HepG2 (cell line): ENCODE results near the gene ATOH8. TPM values are rescaled to one million over a fixed set of nuclear protein-coding genes. Genes with fewer than 3 reads are reported as not detected.

Source experiments
- ARID4A ChIP-seq: sonication (generic); formaldehyde crosslinking; IDR thresholded peaks from 2 replicates; pipeline ENCODE4 v1.5.0; 2020; ENCODE audit warnings: mild to moderate bottlenecking, missing genetic modification reagents, borderline replicate concordance
- ETV5 ChIP-seq: IDR thresholded peaks from 2 replicates; pipeline ENCODE4 v1.6.1; 2018; ENCODE audit warnings: missing biosample characterization, missing genetic modification reagents, inconsistent platforms, borderline replicate concordance
- MYPOP ChIP-seq: sonication (generic); formaldehyde crosslinking; IDR thresholded peaks from 2 replicates; pipeline ENCODE4 v1.8.1; 2023; ENCODE audit warnings: mild to moderate bottlenecking, moderate library complexity, missing genetic modification reagents
- PHB2 ChIP-seq: fragments of 450-650 bp; IDR thresholded peaks from 2 replicates; pipeline ENCODE4 v1.6.1; 2018; ENCODE audit not compliant: partially characterized antibody
- RAD21 ChIP-seq: fragments of 450-650 bp; formaldehyde crosslinking; IDR thresholded peaks from 2 replicates; pipeline ENCODE4 v1.5.0; 2020; ENCODE audit warnings: mild to moderate bottlenecking
- SIX1 ChIP-seq: sonication (generic); formaldehyde crosslinking; IDR thresholded peaks from 2 replicates; pipeline ENCODE4 v1.4.0; 2020; ENCODE audit warnings: missing genetic modification reagents, borderline replicate concordance
- TCF7 ChIP-seq: sonication (generic); IDR thresholded peaks from 2 replicates; pipeline ENCODE4 v1.6.1; 2016; ENCODE audit warnings: antibody characterized with exemption, low read depth
- TFDP1 ChIP-seq: IDR thresholded peaks from 2 replicates; pipeline ENCODE4 v1.6.1; 2016; ENCODE audit warnings: missing compliant biosample characterization, missing genetic modification reagents, borderline replicate concordance
- ZNF331 ChIP-seq: sonication (generic); formaldehyde crosslinking; IDR thresholded peaks from 2 replicates; pipeline ENCODE4 v1.4.0; 2020; ENCODE audit warnings: missing genetic modification reagents
- polyA plus RNA-seq, 8 experiments: library from polyadenylated mRNA; depleted of rRNA in 3 of 8; stranded (reverse) in 7 of 8; unstranded in 1 of 8; fragments of >200 nt; fragmentation: Illumina TruSeq in 4 of 8; extraction: Trizol in 4 of 8; gene quantifications; 2 replicates each; pipeline versions ENCODE4 v1.2.1 to v1.2.3, GENCODE V29; 2011 to 2016; ENCODE audit warnings: low read depth in 4 of 8, missing spikeins in 1 of 8, mixed read lengths in 1 of 8; ENCODE audit not compliant: insufficient read depth in 1 of 8
- total RNA-seq, 5 experiments: library from RNA; depleted of rRNA; stranded (reverse); fragments of >200 nt; fragmentation: Illumina TruSeq; extraction: Trizol; gene quantifications; 2 replicates each; pipeline ENCODE4 v1.2.3, GENCODE V29; 2016; ENCODE audit warnings: low read depth in 1 of 5

ATOH8 gene
- total and polyA plus RNA-seq, 2 of the 13 experiments (the other 11 are each of a cell fraction or from before 2014, with no cell fraction given) = 0.13 to 0.61 TPM

- TF ChIP-seq ETV5 (no peak), SIX1 (no peak), MYPOP (0 out of 2 replicates have a peak, but pooled peaks have one; percentile 16), PHB2 (no peak), TFDP1 (CRISPR knock-in tag) (0 out of 2 replicates have a peak, but pooled peaks have one; percentile 45), ZNF331 (CRISPR knock-in tag) (0 out of 2 replicates have a peak, but pooled peaks have one; percentile 16), RAD21 (peak; percentile 28; the same call in 1 of the 2 replicates), TCF7 (peak; percentile 48; the same call in 1 of the 2 replicates), ARID4A (0 out of 2 replicates have a peak, but pooled peaks have one; percentile 12)
- TF ChIP-seq, all 625 proteins: peak for 24
Observed at GRCh38 chr2:85754313-85755095, 713 bp downstream of the ATOH8 start (continued).
